ENCODE results near the gene TIGAR. TPM values are rescaled to one million over a fixed set of nuclear protein-coding genes. Genes with fewer than 3 reads are reported as not detected.

TIGAR gene
- total and polyA plus RNA-seq, 3 experiments from 2014 or later, result 4.2 to 29.6 (median 22.8) TPM

GRCh38 chr12:4375449-4375848 lies 54.4 kb downstream of the TIGAR start:
- no peaks in the 10 kb centered on the region for H3K9me3 Mint-ChIP-seq
- H3K4me3 ChIP-seq (ENCODE audit: low read length), result no peak overlapping the region
- no peak for DNase-seq
- peaks cover 0 to 4% (median 2%) of the 10 kb centered on the region in 3 donors for H3K36me3 Mint-ChIP-seq
- H3K27ac ChIP-seq (ENCODE audit: low read depth, low read length), result no peak overlapping the region
- H3K27me3 ChIP-seq (ENCODE audit: insufficient read depth, low read length, poor library complexity, severe bottlenecking), result peaks cover 7% of the 10 kb centered on the region
- ChIA-PET CTCF (no interaction called here), POLR2A (no interaction called here)
- H3K9me3 ChIP-seq (ENCODE audit: low read length), result no peaks in the 10 kb centered on the region
- H3K27me3 Mint-ChIP-seq, result peaks cover 5 to 54% of the 10 kb centered on the region in 2 donors
- no peak overlapping the region for H3K27ac Mint-ChIP-seq
- H3K4me1 Mint-ChIP-seq, result no peaks in the 10 kb centered on the region
- H3K4me3 Mint-ChIP-seq, result no peak overlapping the region
- H3K36me3 ChIP-seq (ENCODE audit: insufficient read depth, low read length), result no peaks in the 10 kb centered on the region
- H3K4me1 ChIP-seq (ENCODE audit: insufficient read depth, low read length), result no peaks in the 10 kb centered on the region

- Histone ChIP-seq H3K4me3 (ENCODE audit: low read length) (no peak overlapping the region), H3K4me1 (ENCODE audit: insufficient read depth, low read length) (no peaks in the 10 kb centered on the region), H3K27ac (ENCODE audit: low read depth, low read length) (no peak overlapping the region), H3K36me3 (ENCODE audit: insufficient read depth, low read length) (no peaks in the 10 kb centered on the region), H3K27me3 (ENCODE audit: insufficient read depth, low read length, poor library complexity, severe bottlenecking) (peaks cover 11% of the 10 kb centered on the region), H3K9me3 (ENCODE audit: low read length) (no peaks in the 10 kb centered on the region)
- H3K4me3 Mint-ChIP-seq, result no peak overlapping the region
- no peaks in the 10 kb centered on the region for H3K4me1 Mint-ChIP-seq
- H3K36me3 Mint-ChIP-seq, result peaks cover 0 to 2% (median 0%) of the 10 kb centered on the region in 3 donors
- no peaks in the 10 kb centered on the region for H3K9me3 Mint-ChIP-seq
- DNase-seq, result no peak
- ChIA-PET CTCF (no interaction called here), POLR2A (no interaction called here)
- H3K27me3 Mint-ChIP-seq, result peaks cover 4 to 46% of the 10 kb centered on the region in 2 donors
- H3K27ac Mint-ChIP-seq, result no peak overlapping the region
Observed at GRCh38 chr12:4378772-4379171, 57.8 kb downstream of the TIGAR start.

- Mint-ChIP-seq H3K4me1 (no peaks in the 10 kb centered on the region), H3K27ac (no peak within 1 kb of the TSS), H3K27me3 (peaks cover 4 to 42% of the 10 kb centered on the region in 2 donors), H3K36me3 (no peaks in the 10 kb centered on the region), H3K4me3 (no peak within 1 kb of the TSS), H3K9me3 (no peaks in the 10 kb centered on the region)
- ChIA-PET POLR2A (no interaction called here), CTCF (no interaction called here)
- DNase-seq, result no peak
- Histone ChIP-seq H3K27me3 (ENCODE audit: insufficient read depth, low read length, poor library complexity, severe bottlenecking) (peaks cover 11% of the 10 kb centered on the region), H3K27ac (ENCODE audit: low read depth, low read length) (no peak within 1 kb of the TSS), H3K9me3 (ENCODE audit: low read length) (no peaks in the 10 kb centered on the region), H3K4me1 (ENCODE audit: insufficient read depth, low read length) (no peaks in the 10 kb centered on the region), H3K4me3 (ENCODE audit: low read length) (no peak within 1 kb of the TSS), H3K36me3 (ENCODE audit: insufficient read depth, low read length) (no peaks in the 10 kb centered on the region)
Observed at GRCh38 chr12:4379405-4379804, 58.4 kb downstream of the TIGAR start, which contains the start of gene FGF23. TSS of gene FGF23 (minus strand) at chr12:4379712. CDS start at chr12:4379582, 130 bp downstream.

GRCh38 chr12:4380332-4380731 lies 59.3 kb downstream of the TIGAR start:
- ChIA-PET POLR2A (no interaction called here), CTCF (interaction anchor here (1.3 kb wide), 1 partner anchor 13 kb away, joined by 3 read pairs; no protein-coding TSS in a partner anchor)
- H3K4me1 ChIP-seq (ENCODE audit: insufficient read depth, low read length), result no peaks in the 10 kb centered on the region
- H3K27ac Mint-ChIP-seq, result no peak overlapping the region
- no peaks in the 10 kb centered on the region for H3K9me3 ChIP-seq (ENCODE audit: low read length)
- no peak overlapping the region for H3K4me3 Mint-ChIP-seq
- H3K9me3 Mint-ChIP-seq, result no peaks in the 10 kb centered on the region
- H3K27me3 ChIP-seq (ENCODE audit: insufficient read depth, low read length, poor library complexity, severe bottlenecking), result peaks cover 11% of the 10 kb centered on the region
- H3K4me3 ChIP-seq (ENCODE audit: low read length), result no peak overlapping the region
- H3K4me1 Mint-ChIP-seq, result no peaks in the 10 kb centered on the region
- no peaks in the 10 kb centered on the region for H3K36me3 Mint-ChIP-seq
- H3K27ac ChIP-seq (ENCODE audit: low read depth, low read length), result no peak overlapping the region
- H3K36me3 ChIP-seq (ENCODE audit: insufficient read depth, low read length), result no peaks in the 10 kb centered on the region
- H3K27me3 Mint-ChIP-seq, result peaks cover 4 to 38% of the 10 kb centered on the region in 2 donors
- DNase-seq, result no peak

GRCh38 chr12:4383304-4383865 lies 62.4 kb downstream of the TIGAR start:
- DNase-seq, result no peak
- peaks cover 1 to 23% of the 10 kb centered on the region in 2 donors for H3K27me3 Mint-ChIP-seq
- POLR2A ChIA-PET, result no interaction called here

GRCh38 chr12:4386801-4387200 lies 65.8 kb downstream of the TIGAR start:
- Mint-ChIP-seq H3K27ac (no peak overlapping the region), H3K36me3 (no peaks in the 10 kb centered on the region), H3K9me3 (no peaks in the 10 kb centered on the region), H3K4me1 (peaks cover 0 to 3% (median 0%) of the 10 kb centered on the region in 3 donors), H3K27me3 (peaks cover 0 to 9% of the 10 kb centered on the region in 2 donors), H3K4me3 (no peak overlapping the region)
- ChIA-PET CTCF (no interaction called here), POLR2A (no interaction called here)
- Histone ChIP-seq H3K4me1 (ENCODE audit: insufficient read depth, low read length) (no peaks in the 10 kb centered on the region), H3K9me3 (ENCODE audit: low read length) (no peaks in the 10 kb centered on the region), H3K4me3 (ENCODE audit: low read length) (no peak overlapping the region), H3K27ac (ENCODE audit: low read depth, low read length) (no peak overlapping the region), H3K27me3 (ENCODE audit: insufficient read depth, low read length, poor library complexity, severe bottlenecking) (no peaks in the 10 kb centered on the region), H3K36me3 (ENCODE audit: insufficient read depth, low read length) (no peaks in the 10 kb centered on the region)
- no peak for DNase-seq

More at GRCh38 chr12:4383304-4383865, 62.4 kb downstream of the TIGAR start:
- H3K4me3 ChIP-seq (ENCODE audit: low read length), result no peak overlapping the region
- Mint-ChIP-seq H3K27ac (no peak overlapping the region), H3K9me3 (no peaks in the 10 kb centered on the region), H3K36me3 (no peaks in the 10 kb centered on the region), H3K4me3 (no peak overlapping the region), H3K4me1 (no peaks in the 10 kb centered on the region)
- peaks cover 11% of the 10 kb centered on the region for H3K27me3 ChIP-seq (ENCODE audit: insufficient read depth, low read length, poor library complexity, severe bottlenecking)
- no peaks in the 10 kb centered on the region for H3K36me3 ChIP-seq (ENCODE audit: insufficient read depth, low read length)
- H3K27ac ChIP-seq (ENCODE audit: low read depth, low read length), result no peak overlapping the region
- no peaks in the 10 kb centered on the region for H3K4me1 ChIP-seq (ENCODE audit: insufficient read depth, low read length)
- H3K9me3 ChIP-seq (ENCODE audit: low read length), result no peaks in the 10 kb centered on the region
- CTCF ChIA-PET, result no interaction called here

GRCh38 chr12:4387607-4388006 lies 66.6 kb downstream of the TIGAR start:
- H3K4me1 Mint-ChIP-seq, result peaks cover 0 to 6% (median 4%) of the 10 kb centered on the region in 3 donors
- H3K27ac Mint-ChIP-seq, result no peak overlapping the region
- DNase-seq, result no peak
- peaks cover 0 to 13% of the 10 kb centered on the region in 2 donors for H3K27me3 Mint-ChIP-seq
- H3K36me3 Mint-ChIP-seq, result no peaks in the 10 kb centered on the region
- ChIA-PET CTCF (no interaction called here), POLR2A (no interaction called here)
- Histone ChIP-seq H3K36me3 (ENCODE audit: insufficient read depth, low read length) (no peaks in the 10 kb centered on the region), H3K4me3 (ENCODE audit: low read length) (no peak overlapping the region), H3K9me3 (ENCODE audit: low read length) (no peaks in the 10 kb centered on the region), H3K4me1 (ENCODE audit: insufficient read depth, low read length) (no peaks in the 10 kb centered on the region), H3K27ac (ENCODE audit: low read depth, low read length) (no peak overlapping the region), H3K27me3 (ENCODE audit: insufficient read depth, low read length, poor library complexity, severe bottlenecking) (no peaks in the 10 kb centered on the region)
- H3K4me3 Mint-ChIP-seq, result no peak overlapping the region
- H3K9me3 Mint-ChIP-seq, result no peaks in the 10 kb centered on the region

- Histone ChIP-seq H3K27me3 (ENCODE audit: insufficient read depth, low read length, poor library complexity, severe bottlenecking) (no peaks in the 10 kb centered on the region), H3K9me3 (ENCODE audit: low read length) (no peaks in the 10 kb centered on the region), H3K36me3 (ENCODE audit: insufficient read depth, low read length) (no peaks in the 10 kb centered on the region), H3K27ac (ENCODE audit: low read depth, low read length) (no peak overlapping the region), H3K4me3 (ENCODE audit: low read length) (no peak overlapping the region), H3K4me1 (ENCODE audit: insufficient read depth, low read length) (no peaks in the 10 kb centered on the region)
- ChIA-PET POLR2A (no interaction called here), CTCF (no interaction called here)
- Mint-ChIP-seq H3K27me3 (peaks cover 0 to 17% of the 10 kb centered on the region in 2 donors), H3K4me3 (no peak overlapping the region), H3K27ac (no peak overlapping the region), H3K36me3 (no peaks in the 10 kb centered on the region), H3K9me3 (no peaks in the 10 kb centered on the region), H3K4me1 (peaks cover 0 to 10% (median 8%) of the 10 kb centered on the region in 3 donors)
- DNase-seq, result no peak
Observed at GRCh38 chr12:4388032-4388431, 67.0 kb downstream of the TIGAR start.

Data from CD8-positive, alpha-beta memory T cell (primary cell).